Measurements from ENCODE around the gene WNT9B. TPM values are rescaled to one million over a fixed set of nuclear protein-coding genes. Genes with fewer than 3 reads are reported as not detected.

Gene WNT9B
- total RNA-seq, 1 experiment from 2014 or later, result not detected

- H3K27me3 ChIP-seq (replicated peaks), result peaks cover 87% of the 10 kb centered on the region
- no peak overlapping the region for H3K4me3 ChIP-seq
- 0 out of 2 replicates have a peak, but pooled peaks cover 5% of the 10 kb centered on the region for H3K36me3 ChIP-seq
- DNase-seq (ENCODE audit: low read depth in 1 of 2, low spot score in 2 of 2), result no peak
- 0 out of 2 replicates have a peak, but pooled peaks cover 6% of the 10 kb centered on the region for H3K9me3 ChIP-seq (replicated peaks)
- H3K27ac ChIP-seq, result no peak overlapping the region
- H3K4me1 ChIP-seq (replicated peaks), result peaks cover 12% of the 10 kb centered on the region
Observed at GRCh38 chr17:46817901-46818209, 33.5 kb upstream of the WNT9B start.

- DNase-seq (ENCODE audit: low read depth in 1 of 2, low spot score in 2 of 2), result no peak
- H3K36me3 ChIP-seq, result 0 out of 2 replicates have a peak, but pooled peaks cover 5% of the 10 kb centered on the region
- no peak within 1 kb of the TSS for H3K27ac ChIP-seq
- peaks cover 83% of the 10 kb centered on the region for H3K27me3 ChIP-seq (replicated peaks)
- H3K4me3 ChIP-seq, result no peak within 1 kb of the TSS
- peaks cover 12% of the 10 kb centered on the region for H3K4me1 ChIP-seq (replicated peaks)
- H3K9me3 ChIP-seq (replicated peaks), result 0 out of 2 replicates have a peak, but pooled peaks cover 6% of the 10 kb centered on the region
Observed at GRCh38 chr17:46818316-46818928, 33.0 kb upstream of the WNT9B start, which contains the start of gene WNT3. WNT3 (minus strand) TSS chr17:46818692; CDS start chr17:46818597, 95 bp downstream.

- no peak for DNase-seq (ENCODE audit: low read depth in 1 of 2, low spot score in 2 of 2)
- H3K9me3 ChIP-seq (replicated peaks), result 0 out of 2 replicates have a peak, but pooled peaks cover 6% of the 10 kb centered on the region
- H3K4me3 ChIP-seq, result no peak overlapping the region
- no peak overlapping the region for H3K27ac ChIP-seq
- H3K4me1 ChIP-seq (replicated peaks), result peaks cover 12% of the 10 kb centered on the region
- 0 out of 2 replicates have a peak, but pooled peaks cover 5% of the 10 kb centered on the region for H3K36me3 ChIP-seq
- H3K27me3 ChIP-seq (replicated peaks), result peaks cover 84% of the 10 kb centered on the region
Observed at GRCh38 chr17:46818929-46819859, 32.2 kb upstream of the WNT9B start.

- no peak for DNase-seq (ENCODE audit: low read depth in 1 of 2, low spot score in 2 of 2)
- Histone ChIP-seq H3K9me3 (replicated peaks) (0 out of 2 replicates have a peak, but pooled peaks cover 6% of the 10 kb centered on the region), H3K27ac (no peak overlapping the region), H3K27me3 (replicated peaks) (peaks cover 81% of the 10 kb centered on the region), H3K4me1 (replicated peaks) (peaks cover 12% of the 10 kb centered on the region), H3K4me3 (no peak overlapping the region), H3K36me3 (0 out of 2 replicates have a peak, but pooled peaks cover 5% of the 10 kb centered on the region)
Observed at GRCh38 chr17:46819906-46820351, 31.5 kb upstream of the WNT9B start.

GRCh38 chr17:46820592-46821450 is 30.6 kb upstream of the WNT9B start:
- H3K27me3 ChIP-seq (replicated peaks), result peaks cover 77% of the 10 kb centered on the region
- DNase-seq (ENCODE audit: low read depth in 1 of 2, low spot score in 2 of 2), result no peak
- H3K9me3 ChIP-seq (replicated peaks), result 0 out of 2 replicates have a peak, but pooled peaks cover 6% of the 10 kb centered on the region
- peaks cover 12% of the 10 kb centered on the region for H3K4me1 ChIP-seq (replicated peaks)
- 0 out of 2 replicates have a peak, but pooled peaks cover 5% of the 10 kb centered on the region for H3K36me3 ChIP-seq
- no peak overlapping the region for H3K4me3 ChIP-seq
- no peak overlapping the region for H3K27ac ChIP-seq

- H3K27ac ChIP-seq, result no peak overlapping the region
- 0 out of 2 replicates have a peak, but pooled peaks cover 5% of the 10 kb centered on the region for H3K36me3 ChIP-seq
- no peak for DNase-seq (ENCODE audit: low read depth in 1 of 2, low spot score in 2 of 2)
- peaks cover 69% of the 10 kb centered on the region for H3K27me3 ChIP-seq (replicated peaks)
- peaks cover 12% of the 10 kb centered on the region for H3K4me1 ChIP-seq (replicated peaks)
- no peak overlapping the region for H3K4me3 ChIP-seq
- 0 out of 2 replicates have a peak, but pooled peaks cover 6% of the 10 kb centered on the region for H3K9me3 ChIP-seq (replicated peaks)
Observed at GRCh38 chr17:46821482-46822387, 29.6 kb upstream of the WNT9B start.

GRCh38 chr17:46822388-46822921 is 28.9 kb upstream of the WNT9B start:
- H3K36me3 ChIP-seq, result 0 out of 2 replicates have a peak, but pooled peaks cover 5% of the 10 kb centered on the region
- H3K9me3 ChIP-seq (replicated peaks), result 0 out of 2 replicates have a peak, but pooled peaks cover 6% of the 10 kb centered on the region
- H3K27ac ChIP-seq, result no peak overlapping the region
- no peak for DNase-seq (ENCODE audit: low read depth in 1 of 2, low spot score in 2 of 2)
- no peak overlapping the region for H3K4me3 ChIP-seq
- H3K27me3 ChIP-seq (replicated peaks), result peaks cover 62% of the 10 kb centered on the region
- H3K4me1 ChIP-seq (replicated peaks), result peaks cover 12% of the 10 kb centered on the region

- no peak overlapping the region for H3K27ac ChIP-seq
Observed at GRCh38 chr17:46823657-46824056, 27.7 kb upstream of the WNT9B start.

GRCh38 chr17:46826116-46826515 is 25.3 kb upstream of the WNT9B start:
- Histone ChIP-seq H3K36me3 (no peaks in the 10 kb centered on the region), H3K9me3 (replicated peaks) (no peaks in the 10 kb centered on the region), H3K4me3 (no peak overlapping the region), H3K27ac (no peak overlapping the region), H3K4me1 (replicated peaks) (0 out of 2 replicates have a peak, but pooled peaks cover 3% of the 10 kb centered on the region), H3K27me3 (replicated peaks) (peaks cover 34% of the 10 kb centered on the region)
- no peak for DNase-seq (ENCODE audit: low read depth in 1 of 2, low spot score in 2 of 2)

More at GRCh38 chr17:46823657-46824056, 27.7 kb upstream of the WNT9B start:
- Histone ChIP-seq H3K4me1 (replicated peaks) (peaks cover 9% of the 10 kb centered on the region), H3K36me3 (0 out of 2 replicates have a peak, but pooled peaks cover 5% of the 10 kb centered on the region), H3K27me3 (replicated peaks) (peaks cover 52% of the 10 kb centered on the region), H3K9me3 (replicated peaks) (0 out of 2 replicates have a peak, but pooled peaks cover 6% of the 10 kb centered on the region), H3K4me3 (no peak overlapping the region)
- no peak for DNase-seq (ENCODE audit: low read depth in 1 of 2, low spot score in 2 of 2)

GRCh38 chr17:46827274-46827673 is 24.1 kb upstream of the WNT9B start:
- no peak for DNase-seq (ENCODE audit: low read depth in 1 of 2, low spot score in 2 of 2)
- H3K4me3 ChIP-seq, result no peak overlapping the region
- H3K9me3 ChIP-seq (replicated peaks), result no peaks in the 10 kb centered on the region
- no peaks in the 10 kb centered on the region for H3K36me3 ChIP-seq
- no peak overlapping the region for H3K27ac ChIP-seq
- H3K4me1 ChIP-seq (replicated peaks), result 0 out of 2 replicates have a peak, but pooled peaks cover 3% of the 10 kb centered on the region
- H3K27me3 ChIP-seq (replicated peaks), result peaks cover 22% of the 10 kb centered on the region

GRCh38 chr17:46831573-46832330 is 19.6 kb upstream of the WNT9B start:
- no peak for DNase-seq (ENCODE audit: low read depth in 1 of 2, low spot score in 2 of 2)
- H3K4me3 ChIP-seq, result no peak overlapping the region
- H3K27me3 ChIP-seq (replicated peaks), result peaks cover 6% of the 10 kb centered on the region
- no peaks in the 10 kb centered on the region for H3K4me1 ChIP-seq (replicated peaks)
- H3K9me3 ChIP-seq (replicated peaks), result no peaks in the 10 kb centered on the region
- no peak overlapping the region for H3K27ac ChIP-seq
- no peaks in the 10 kb centered on the region for H3K36me3 ChIP-seq

Data from SJSA1 (cell line).